K562 (cell line): Measurements from ENCODE around the gene XPR1. TPM values are rescaled to one million over a fixed set of nuclear protein-coding genes. Genes with fewer than 3 reads are reported as not detected.

Experiments used
- CEBPG ChIP-seq, 3 experiments: fragments of 200-800 bp in 1 of 3; sonication (Bioruptor generic) in 1 of 3; sonication (generic) in 1 of 3; formaldehyde crosslinking in 1 of 3; IDR thresholded peaks in 2 of 3; conservative IDR thresholded peaks in 1 of 3; 2 replicates each; pipeline versions ENCODE4 v1.6.1 to v1.8.0; 2016 to 2022; ENCODE audit warnings: missing compliant biosample characterization in 2 of 3, missing genetic modification characterization in 2 of 3, mild to moderate bottlenecking in 1 of 3, missing genetic modification reagents in 1 of 3
- HES1 ChIP-seq: fragments of 450-650 bp; IDR thresholded peaks from 2 replicates; pipeline ENCODE4 v1.6.1; 2016; ENCODE audit warnings: low read depth, mild to moderate bottlenecking, moderate library complexity
- MEF2D ChIP-seq: conservative IDR thresholded peaks from 2 replicates; pipeline ENCODE4 v1.6.1; 2016; ENCODE audit warnings: low read depth, missing genetic modification characterization, missing compliant biosample characterization
- MTA1 ChIP-seq: fragments of 450-650 bp; IDR thresholded peaks from 2 replicates; pipeline ENCODE4 v1.6.1; 2017; ENCODE audit warnings: borderline replicate concordance
- ZNF318 ChIP-seq, 2 experiments: fragments of 450-650 bp; IDR thresholded peaks; 2 replicates each; pipeline ENCODE4 v1.6.1; 2016; ENCODE audit warnings: mild to moderate bottlenecking in 2 of 2, borderline replicate concordance in 1 of 2, low read depth in 1 of 2, moderate library complexity in 1 of 2
- polyA plus RNA-seq, 8 experiments: library from polyadenylated mRNA; depleted of rRNA in 4 of 8; stranded (reverse) in 5 of 8; unstranded in 3 of 8; fragments of >200 nt; fragmentation: Nextera tagmentation in 2 of 8; fragmentation: Illumina TruSeq in 1 of 8; extraction: Ambion mirVana in 2 of 8; extraction: Trizol in 1 of 8; gene quantifications; 2 replicates each; pipeline versions ENCODE4 v1.2.1 to v1.2.3, GENCODE V29; 2011 to 2014; ENCODE audit warnings: inconsistent platforms in 1 of 8, missing spikeins in 1 of 8
- total RNA-seq, 7 experiments: library from RNA; depleted of rRNA in 6 of 7; stranded (reverse); fragments of >200 nt in 6 of 7; fragmentation: Illumina TruSeq in 2 of 7; extraction: Trizol in 2 of 7; gene quantifications; 2 replicates each; pipeline versions ENCODE4 v1.2.1 to v1.2.3, GENCODE V29; 2011 to 2021; ENCODE audit warnings: low replicate concordance in 1 of 7
- TF ChIP-seq, protein P1 (sequence below): sonication (generic); formaldehyde crosslinking; IDR thresholded peaks from 2 replicates; pipeline ENCODE4 v1.8.1; 2023; ENCODE audit warnings: mild to moderate bottlenecking, missing genetic modification reagents
- TF ChIP-seq, protein P2 (sequence below): fragments of 450-650 bp; IDR thresholded peaks from 2 replicates; pipeline ENCODE4 v1.6.1; 2017; ENCODE audit warnings: antibody characterized with exemption
- TF ChIP-seq, protein P3 (sequence below): fragments of 250-450 bp; sonication (Bioruptor Pico); IDR thresholded peaks from 2 replicates; pipeline ENCODE4 v1.8.0; 2021; ENCODE audit warnings: moderate library complexity, mild to moderate bottlenecking, inconsistent platforms

Gene XPR1
- total and polyA plus RNA-seq, 9 of the 15 experiments (the other 6 are each of a cell fraction or from before 2014, with no cell fraction given), result 3.0 to 66.2 (median 38.6) TPM

DNA sequence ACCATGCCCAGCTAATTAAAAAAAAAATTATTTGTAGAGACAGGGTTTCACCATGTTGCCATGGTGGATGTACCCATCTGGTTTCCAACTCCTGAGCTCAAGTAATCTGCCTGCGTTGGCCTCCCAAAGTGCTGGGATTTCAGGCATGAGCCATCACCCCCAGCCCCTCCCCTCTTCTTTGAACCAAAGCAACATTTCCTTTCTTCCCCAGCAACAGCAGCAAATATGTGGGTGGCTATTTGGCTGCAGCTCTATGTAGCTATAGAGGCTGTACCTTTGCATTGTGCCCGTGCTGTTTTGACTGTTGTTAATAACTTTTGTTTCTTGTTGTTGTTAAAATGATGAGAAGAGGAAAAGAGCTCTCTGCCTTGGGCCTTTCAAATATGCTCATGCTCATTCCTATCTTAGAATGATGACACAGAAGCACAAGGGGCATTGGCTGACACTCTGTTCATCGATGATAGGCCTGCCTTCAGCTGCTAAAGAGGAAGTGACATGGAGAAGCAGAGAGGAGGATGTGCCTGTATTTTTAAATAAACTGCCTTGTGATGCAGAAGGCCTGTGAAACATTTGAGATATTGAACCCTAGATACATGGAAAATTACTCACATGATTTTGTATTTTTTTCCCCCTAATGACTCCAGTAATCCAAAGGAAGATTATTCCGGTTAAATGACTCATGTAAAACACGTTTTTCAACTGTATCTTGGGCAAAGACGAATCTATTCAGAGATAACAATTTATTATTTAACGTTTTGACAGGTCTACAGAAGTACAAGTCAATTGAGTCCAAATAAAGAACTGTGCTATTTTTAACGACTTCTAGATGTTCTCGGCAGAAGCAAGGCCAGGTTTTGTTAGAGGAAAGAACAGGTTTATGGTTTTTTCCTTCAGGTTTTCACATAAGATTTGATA lies 20.5 kb upstream of the XPR1 start (continued):
- TF ChIP-seq, protein P1, sequence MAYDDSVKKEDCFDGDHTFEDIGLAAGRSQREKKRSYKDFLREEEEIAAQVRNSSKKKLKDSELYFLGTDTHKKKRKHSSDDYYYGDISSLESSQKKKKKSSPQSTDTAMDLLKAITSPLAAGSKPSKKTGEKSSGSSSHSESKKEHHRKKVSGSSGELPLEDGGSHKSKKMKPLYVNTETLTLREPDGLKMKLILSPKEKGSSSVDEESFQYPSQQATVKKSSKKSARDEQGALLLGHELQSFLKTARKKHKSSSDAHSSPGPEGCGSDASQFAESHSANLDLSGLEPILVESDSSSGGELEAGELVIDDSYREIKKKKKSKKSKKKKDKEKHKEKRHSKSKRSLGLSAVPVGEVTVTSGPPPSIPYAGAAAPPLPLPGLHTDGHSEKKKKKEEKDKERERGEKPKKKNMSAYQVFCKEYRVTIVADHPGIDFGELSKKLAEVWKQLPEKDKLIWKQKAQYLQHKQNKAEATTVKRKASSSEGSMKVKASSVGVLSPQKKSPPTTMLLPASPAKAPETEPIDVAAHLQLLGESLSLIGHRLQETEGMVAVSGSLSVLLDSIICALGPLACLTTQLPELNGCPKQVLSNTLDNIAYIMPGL, result no peak
- TF ChIP-seq, protein P2, sequence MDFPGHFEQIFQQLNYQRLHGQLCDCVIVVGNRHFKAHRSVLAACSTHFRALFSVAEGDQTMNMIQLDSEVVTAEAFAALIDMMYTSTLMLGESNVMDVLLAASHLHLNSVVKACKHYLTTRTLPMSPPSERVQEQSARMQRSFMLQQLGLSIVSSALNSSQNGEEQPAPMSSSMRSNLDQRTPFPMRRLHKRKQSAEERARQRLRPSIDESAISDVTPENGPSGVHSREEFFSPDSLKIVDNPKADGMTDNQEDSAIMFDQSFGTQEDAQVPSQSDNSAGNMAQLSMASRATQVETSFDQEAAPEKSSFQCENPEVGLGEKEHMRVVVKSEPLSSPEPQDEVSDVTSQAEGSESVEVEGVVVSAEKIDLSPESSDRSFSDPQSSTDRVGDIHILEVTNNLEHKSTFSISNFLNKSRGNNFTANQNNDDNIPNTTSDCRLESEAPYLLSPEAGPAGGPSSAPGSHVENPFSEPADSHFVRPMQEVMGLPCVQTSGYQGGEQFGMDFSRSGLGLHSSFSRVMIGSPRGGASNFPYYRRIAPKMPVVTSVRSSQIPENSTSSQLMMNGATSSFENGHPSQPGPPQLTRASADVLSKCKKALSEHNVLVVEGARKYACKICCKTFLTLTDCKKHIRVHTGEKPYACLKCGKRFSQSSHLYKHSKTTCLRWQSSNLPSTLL, result no peak
- TF ChIP-seq, protein P3, sequence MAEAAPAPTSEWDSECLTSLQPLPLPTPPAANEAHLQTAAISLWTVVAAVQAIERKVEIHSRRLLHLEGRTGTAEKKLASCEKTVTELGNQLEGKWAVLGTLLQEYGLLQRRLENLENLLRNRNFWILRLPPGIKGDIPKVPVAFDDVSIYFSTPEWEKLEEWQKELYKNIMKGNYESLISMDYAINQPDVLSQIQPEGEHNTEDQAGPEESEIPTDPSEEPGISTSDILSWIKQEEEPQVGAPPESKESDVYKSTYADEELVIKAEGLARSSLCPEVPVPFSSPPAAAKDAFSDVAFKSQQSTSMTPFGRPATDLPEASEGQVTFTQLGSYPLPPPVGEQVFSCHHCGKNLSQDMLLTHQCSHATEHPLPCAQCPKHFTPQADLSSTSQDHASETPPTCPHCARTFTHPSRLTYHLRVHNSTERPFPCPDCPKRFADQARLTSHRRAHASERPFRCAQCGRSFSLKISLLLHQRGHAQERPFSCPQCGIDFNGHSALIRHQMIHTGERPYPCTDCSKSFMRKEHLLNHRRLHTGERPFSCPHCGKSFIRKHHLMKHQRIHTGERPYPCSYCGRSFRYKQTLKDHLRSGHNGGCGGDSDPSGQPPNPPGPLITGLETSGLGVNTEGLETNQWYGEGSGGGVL (CRISPR knock-in tag), result no peak
- TF ChIP-seq MEF2D (tag), result peak; percentile 92
- no peak for TF ChIP-seq HES1
- TF ChIP-seq CEBPG (CRISPR knock-in tag; IDR thresholded peaks at IDR 0.05), result peak; percentile 85
- no peak; a peak in 2 of 4 replicates for TF ChIP-seq CEBPG (tag; conservative IDR thresholded peaks at IDR 0.05 in 1 of 2, IDR thresholded peaks at IDR 0.05 in 1 of 2)
- peak in 1 of 2 experiments; percentile 58; a peak in 1 of 4 replicates for TF ChIP-seq ZNF318 (IDR thresholded peaks at IDR 0.05; ENCODE audit: borderline replicate concordance in 1 of 2, low read depth in 1 of 2)
- 0 out of 2 replicates have a peak, but pooled peaks have one; percentile 36 for TF ChIP-seq MTA1
